Epithelial cell of proximal tubule (primary cell): ENCODE data around the gene MIOX. TPM values are rescaled to one million over a fixed set of nuclear protein-coding genes. Genes with fewer than 3 reads are reported as not detected.

Experiments
- DNase-seq: peaks from one replicate; pipeline ENCODE4 v3.0.0-alpha.2; 2011; ENCODE audit warnings: low read depth
- H3K4me3 ChIP-seq: 2 replicates; pipeline ENCODE4 v1.5.1; 2011; ENCODE audit warnings: low read depth, mild to moderate bottlenecking, low read length
- CTCF ChIP-seq: conservative IDR thresholded peaks from 2 replicates; pipeline ENCODE4 v1.5.1; 2012; ENCODE audit warnings: low read depth, mild to moderate bottlenecking, low read length
- total RNA-seq: library from RNA; depleted of rRNA; stranded (reverse); fragments of >200 nt; gene quantifications from 2 replicates; pipeline ENCODE4 v1.2.3, GENCODE V29; 2015

The MIOX gene
- total RNA-seq, 1 donor from 2014 or later = not detected

GRCh38 chr22:50536226-50536625 lies 49.6 kb downstream of the MIOX start:
- no peak overlapping the region for H3K4me3 ChIP-seq
- DNase-seq = no peak
- TF ChIP-seq CTCF = no peak

- DNase-seq = no peak
- no peak overlapping the region for H3K4me3 ChIP-seq
- no peak for TF ChIP-seq CTCF
These were observed 51.1 kb downstream of the MIOX start for GRCh38 chr22:50537765-50538164.

Other genes with a start within 250 kb of the MIOX start
- gene TUBGCP6, start 241.8 kb upstream of the MIOX start, total RNA-seq = 19.8 and 26.1 TPM in 2 replicates
- gene HDAC10, start 235.6 kb upstream of the MIOX start, total RNA-seq = 18.8 and 40.6 TPM in 2 replicates
- gene MAPK12, start 225.2 kb upstream of the MIOX start, total RNA-seq = 33.9 and 56.0 TPM in 2 replicates
- 5.4 and 8.4 TPM in 2 replicates for gene MAPK11, start 216.5 kb upstream of the MIOX start, total RNA-seq
- 113 and 177 TPM in 2 replicates for gene PLXNB2, start 179.2 kb upstream of the MIOX start, total RNA-seq
- gene DENND6B, start 159.8 kb upstream of the MIOX start, total RNA-seq = 1.2 and 4.4 TPM in 2 replicates
- 35.7 and 49.3 TPM in 2 replicates for gene PPP6R2, start 143.5 kb upstream of the MIOX start, total RNA-seq
- gene SBF1, start 11.8 kb upstream of the MIOX start, total RNA-seq = 56.6 and 59.0 TPM in 2 replicates
- 3.9 and 4.4 TPM in 2 replicates for gene ADM2, start 5.3 kb upstream of the MIOX start, total RNA-seq
- 69.2 and 83.3 TPM in 2 replicates for gene LMF2, start 20.8 kb downstream of the MIOX start, total RNA-seq
- 69.3 and 81.5 TPM in 2 replicates for gene NCAPH2, start 21.4 kb downstream of the MIOX start, total RNA-seq
- gene SCO2, start 38.7 kb downstream of the MIOX start, total RNA-seq = 1.4 TPM in 1 of 2 replicates, not detected in the other
- 7.6 and 13.1 TPM in 2 replicates for gene TYMP, start 43.2 kb downstream of the MIOX start, total RNA-seq
- gene KLHDC7B, start 59.0 kb downstream of the MIOX start, total RNA-seq = 0.07 TPM in 1 of 2 replicates, not detected in the other
- 1.0 TPM in 1 of 2 replicates, not detected in the other for gene SYCE3, start 76.1 kb downstream of the MIOX start, total RNA-seq
- 1.2 and 4.0 TPM in 2 replicates for gene CPT1B, start 91.6 kb downstream of the MIOX start, total RNA-seq
- gene CHKB, start 96.0 kb downstream of the MIOX start, total RNA-seq = 29.5 and 50.4 TPM in 2 replicates
- gene MAPK8IP2, start 113.9 kb downstream of the MIOX start, total RNA-seq = 0.23 and 0.43 TPM in 2 replicates
- gene ARSA, start 141.3 kb downstream of the MIOX start, total RNA-seq = 25.5 and 58.5 TPM in 2 replicates
- gene SHANK3, start 186.0 kb downstream of the MIOX start, total RNA-seq = 1.4 and 3.6 TPM in 2 replicates